Measurements from ENCODE around the gene KIF12. TPM values are rescaled to one million over a fixed set of nuclear protein-coding genes. Genes with fewer than 3 reads are reported as not detected.

KIF12 gene
- polyA plus RNA-seq, 3 donors = not detected

DNA sequence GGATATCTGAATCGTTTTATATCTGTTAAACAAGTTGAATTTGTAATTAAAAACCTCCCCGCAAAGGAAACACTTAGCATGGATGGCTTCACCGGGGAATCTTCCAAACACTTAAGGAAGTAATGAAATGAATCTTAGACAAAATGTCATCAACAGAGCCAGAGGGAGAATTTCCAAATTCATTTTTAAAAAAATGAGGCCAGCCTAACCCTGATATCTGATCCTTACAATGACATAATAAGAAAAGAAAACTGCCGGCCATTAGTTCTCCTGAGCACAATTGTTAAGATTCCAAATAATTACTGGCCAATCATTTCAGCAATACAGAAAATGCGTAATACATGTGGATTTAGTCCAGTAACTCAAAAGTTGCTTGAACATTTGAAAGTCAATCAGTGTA, 6.1 kb upstream of the KIF12 start:
- no peak overlapping the region for H3K4me3 ChIP-seq (replicated peaks in 1 of 3; ENCODE audit: low read depth in 2 of 3, low read length in 3 of 3)
- peaks cover 0 to 5% of the 10 kb centered on the region in 2 donors for H3K9me3 ChIP-seq (replicated peaks in 1 of 2; ENCODE audit: control insufficient read depth in 1 of 2, insufficient read depth in 1 of 2, low read length in 2 of 2)
- no peaks in the 10 kb centered on the region for H4K20me1 ChIP-seq (ENCODE audit: insufficient read depth, low read length)
- intact Hi-C loops (cut with micrococcal nuclease) = loop anchor here in 1 of 2 donors (5.0 kb wide), 1 partner anchor 187 kb away; no protein-coding TSS in a partner anchor
- no peaks in the 10 kb centered on the region for H3K36me3 ChIP-seq (replicated peaks in 1 of 2; ENCODE audit: control insufficient read depth in 1 of 2, insufficient read depth in 2 of 2, low read length in 2 of 2)
- H3K27me3 ChIP-seq (ENCODE audit: control insufficient read depth in 2 of 2, insufficient read depth in 2 of 2, low read length in 2 of 2) = peaks cover 0 to 11% of the 10 kb centered on the region in 2 donors
- H2AFZ ChIP-seq (ENCODE audit: insufficient read depth, low read depth, low read length, poor library complexity, severe bottlenecking) = no peak overlapping the region
- Mint-ChIP-seq H3K27me3 (ENCODE audit: low read depth in 3 of 3) (peaks cover 6 to 35% (median 21%) of the 10 kb centered on the region in 3 donors), H3K9me3 (peaks cover 4 to 19% (median 12%) of the 10 kb centered on the region in 7 donors), H3K27ac (no peak overlapping the region), H3K4me3 (no peak overlapping the region), H3K36me3 (no peaks in the 10 kb centered on the region), H3K4me1 (no peaks in the 10 kb centered on the region)
- H3K9ac ChIP-seq (ENCODE audit: insufficient read depth, low read length, poor library complexity, severe bottlenecking) = no peak overlapping the region
- H3K79me2 ChIP-seq (ENCODE audit: insufficient read depth, low read length) = no peaks in the 10 kb centered on the region
- no peaks in the 10 kb centered on the region for H3K4me1 ChIP-seq (ENCODE audit: control insufficient read depth in 1 of 2, insufficient read depth in 2 of 2, low read length in 2 of 2)
- no CpG with 5 or more reads among the region's 5 CpGs for WGBS (ENCODE audit: insufficient coverage)
- H3K27ac ChIP-seq (ENCODE audit: low read depth in 1 of 2, low read length in 2 of 2) = no peak overlapping the region
- TF ChIP-seq, protein P1, sequence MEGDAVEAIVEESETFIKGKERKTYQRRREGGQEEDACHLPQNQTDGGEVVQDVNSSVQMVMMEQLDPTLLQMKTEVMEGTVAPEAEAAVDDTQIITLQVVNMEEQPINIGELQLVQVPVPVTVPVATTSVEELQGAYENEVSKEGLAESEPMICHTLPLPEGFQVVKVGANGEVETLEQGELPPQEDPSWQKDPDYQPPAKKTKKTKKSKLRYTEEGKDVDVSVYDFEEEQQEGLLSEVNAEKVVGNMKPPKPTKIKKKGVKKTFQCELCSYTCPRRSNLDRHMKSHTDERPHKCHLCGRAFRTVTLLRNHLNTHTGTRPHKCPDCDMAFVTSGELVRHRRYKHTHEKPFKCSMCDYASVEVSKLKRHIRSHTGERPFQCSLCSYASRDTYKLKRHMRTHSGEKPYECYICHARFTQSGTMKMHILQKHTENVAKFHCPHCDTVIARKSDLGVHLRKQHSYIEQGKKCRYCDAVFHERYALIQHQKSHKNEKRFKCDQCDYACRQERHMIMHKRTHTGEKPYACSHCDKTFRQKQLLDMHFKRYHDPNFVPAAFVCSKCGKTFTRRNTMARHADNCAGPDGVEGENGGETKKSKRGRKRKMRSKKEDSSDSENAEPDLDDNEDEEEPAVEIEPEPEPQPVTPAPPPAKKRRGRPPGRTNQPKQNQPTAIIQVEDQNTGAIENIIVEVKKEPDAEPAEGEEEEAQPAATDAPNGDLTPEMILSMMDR (IDR thresholded peaks at IDR 0.05) = no peak
- no peak overlapping the region for H3K4me2 ChIP-seq (replicated peaks; ENCODE audit: extremely low read depth, low read length, poor library complexity, severe bottlenecking)
- DNase-seq = no peak

GRCh38 chr9:114102484-114102883, 3.4 kb upstream of the KIF12 start:
- no peaks in the 10 kb centered on the region for H3K36me3 ChIP-seq (replicated peaks in 1 of 2; ENCODE audit: control insufficient read depth in 1 of 2, insufficient read depth in 2 of 2, low read length in 2 of 2)
- Mint-ChIP-seq H3K27ac (no peak overlapping the region), H3K4me1 (peaks cover 3% of the 10 kb centered on the region), H3K4me3 (no peak overlapping the region), H3K36me3 (no peaks in the 10 kb centered on the region), H3K9me3 (peaks cover 4 to 19% (median 15%) of the 10 kb centered on the region in 7 donors), H3K27me3 (ENCODE audit: low read depth in 3 of 3) (peaks cover 13 to 53% (median 38%) of the 10 kb centered on the region in 3 donors)
- peaks cover 3 to 25% of the 10 kb centered on the region in 2 donors for H3K27me3 ChIP-seq (ENCODE audit: control insufficient read depth in 2 of 2, insufficient read depth in 2 of 2, low read length in 2 of 2)
- peaks cover 0 to 7% of the 10 kb centered on the region in 2 donors for H3K4me1 ChIP-seq (ENCODE audit: control insufficient read depth in 1 of 2, insufficient read depth in 2 of 2, low read length in 2 of 2)
- no peaks in the 10 kb centered on the region for H4K20me1 ChIP-seq (ENCODE audit: insufficient read depth, low read length)
- H2AFZ ChIP-seq (ENCODE audit: insufficient read depth, low read depth, low read length, poor library complexity, severe bottlenecking) = no peak overlapping the region
- H3K9me3 ChIP-seq (replicated peaks in 1 of 2; ENCODE audit: control insufficient read depth in 1 of 2, insufficient read depth in 1 of 2, low read length in 2 of 2) = peaks cover 2 to 5% of the 10 kb centered on the region in 2 donors
- no peak overlapping the region for H3K4me2 ChIP-seq (replicated peaks; ENCODE audit: extremely low read depth, low read length, poor library complexity, severe bottlenecking)
- intact Hi-C loops (cut with micrococcal nuclease) = no loop called here
- H3K9ac ChIP-seq (ENCODE audit: insufficient read depth, low read length, poor library complexity, severe bottlenecking) = no peak overlapping the region
- TF ChIP-seq, protein P1 (IDR thresholded peaks at IDR 0.05) = no peak
- DNase-seq = no peak
- no peak overlapping the region for H3K27ac ChIP-seq (ENCODE audit: low read depth in 1 of 2, low read length in 2 of 2)
- H3K4me3 ChIP-seq (replicated peaks in 1 of 3; ENCODE audit: low read depth in 2 of 3, low read length in 3 of 3) = no peak overlapping the region
- H3K79me2 ChIP-seq (ENCODE audit: insufficient read depth, low read length) = no peaks in the 10 kb centered on the region
